Measurements from ENCODE around the gene RAF1.
A peak's percentile ranks its signal among the peaks of the same experiment; 100 is the strongest.
"Not testable (repeated sequence)": the region's sequence is repeated elsewhere in the genome, so short reads cannot be mapped to it uniquely, and the experiment has no call there.

The RAF1 gene

GRCh38 chr3:12556690-12557472 lies 107.0 kb downstream of the RAF1 start, which contains the start of gene MKRN2:
MKRN2 (plus strand) TSS chr3:12557087; CDS start chr3:12557151, 64 bp downstream.
- peak; percentile 84 for DNase-seq

- DNase-seq = no peak
Observed at GRCh38 chr3:12556314-12556689, 107.6 kb downstream of the RAF1 start.

- peak; percentile 72 for DNase-seq
Observed at GRCh38 chr3:12553921-12554391, 110.0 kb downstream of the RAF1 start.

- no peak for DNase-seq
Observed at GRCh38 chr3:12549971-12550760, 113.8 kb downstream of the RAF1 start.

DNA sequence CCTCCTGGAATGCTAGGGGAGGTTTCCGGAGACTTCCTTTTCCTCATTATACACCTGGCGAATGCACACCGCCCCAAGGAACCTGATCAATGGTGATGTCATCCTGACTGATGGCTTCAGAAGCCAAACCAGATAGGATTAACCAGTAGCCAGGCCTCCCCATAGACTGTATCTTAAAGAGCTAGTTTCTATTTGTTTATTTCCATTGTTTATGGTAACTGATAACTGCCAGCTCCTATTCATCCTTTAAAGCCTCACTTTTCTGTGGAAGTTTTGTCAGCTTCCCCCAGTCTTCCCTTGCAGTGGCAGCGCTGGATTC lies 118.5 kb downstream of the RAF1 start, which contains the start of gene MKRN2OS:
MKRN2OS (minus strand) TSS at position 27 of the 319 bp plus-strand sequence. CDS start 35 bp downstream, outside the sequence.
- DNase-seq = no peak

DNA sequence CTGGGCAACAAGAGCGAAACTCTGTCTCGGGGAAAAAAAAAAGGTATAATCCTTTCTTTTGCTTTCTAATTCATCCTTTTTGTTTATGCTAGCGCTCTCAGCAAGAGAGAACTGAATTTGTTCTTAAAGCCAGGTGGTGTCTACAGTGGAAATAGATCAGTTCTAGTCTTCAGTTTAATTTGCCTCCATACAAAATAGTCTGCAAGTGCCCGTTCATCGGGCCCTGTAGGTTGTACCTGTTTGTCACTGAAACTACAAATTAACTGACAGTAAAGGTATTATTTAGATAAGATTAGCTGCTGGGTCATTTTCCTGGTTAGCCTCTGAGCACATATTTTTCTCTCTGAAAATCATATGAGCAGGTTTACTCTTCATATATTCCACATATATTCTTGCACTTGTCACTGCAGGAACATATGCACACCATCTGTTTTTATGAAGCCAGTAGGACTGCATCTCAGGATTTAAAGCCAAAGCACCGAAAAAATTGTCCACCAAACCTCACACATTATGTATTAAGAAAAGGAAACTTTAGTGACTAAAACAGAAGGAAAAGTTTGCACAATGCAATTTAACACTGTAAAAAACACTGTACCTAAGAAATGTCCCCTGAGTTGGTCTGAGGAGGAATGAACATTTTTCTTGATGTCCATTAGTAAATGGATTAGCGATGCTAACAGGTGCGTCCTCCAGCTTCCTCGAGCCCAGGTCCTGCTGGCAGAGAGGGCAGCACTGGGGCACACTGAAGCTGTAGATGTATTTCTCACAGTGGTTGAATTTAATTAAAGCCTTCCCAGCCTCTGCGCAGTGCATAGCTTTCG lies 119.1 kb downstream of the RAF1 start:
- DNase-seq = no peak

DNA sequence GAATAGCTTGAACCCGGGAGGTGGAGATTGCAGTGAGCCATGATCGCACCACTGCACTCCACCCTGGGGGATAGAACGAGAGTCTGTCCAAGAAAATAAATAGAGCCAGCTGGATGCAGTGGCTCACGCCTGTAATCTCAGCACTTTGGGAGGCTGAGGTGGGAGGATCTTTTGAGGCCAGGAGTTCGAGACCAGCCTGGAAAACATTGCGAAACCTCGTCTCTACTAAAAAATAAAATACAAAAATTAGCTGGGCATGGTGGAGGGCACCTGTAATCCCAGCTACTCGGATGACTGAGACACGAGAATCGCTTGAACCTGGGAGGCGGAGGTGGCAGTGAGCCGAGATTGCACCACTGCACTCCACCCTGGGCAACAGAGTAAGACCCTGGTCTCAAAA lies 120.4 kb downstream of the RAF1 start:
- DNase-seq = not testable (repeated sequence)

GRCh38 chr3:12541625-12542024 lies 122.3 kb downstream of the RAF1 start:
- DNase-seq = no peak

- DNase-seq = no peak
Observed at GRCh38 chr3:12536423-12536822, 127.5 kb downstream of the RAF1 start.
